Kidney epithelial cell (primary cell): Measurements from ENCODE around the gene HCK. TPM values are rescaled to one million over a fixed set of nuclear protein-coding genes. Genes with fewer than 3 reads are reported as not detected.
A peak's percentile ranks its signal among the peaks of the same experiment; 100 is the strongest.

Source experiments
- DNase-seq: peaks from one replicate; pipeline ENCODE4 v3.0.0-alpha.2; 2010; ENCODE audit warnings: low read depth
- H3K27me3 ChIP-seq: 2 replicates; pipeline ENCODE4 v1.6.0; 2011; ENCODE audit warnings: low read length; ENCODE audit not compliant: control insufficient read depth, insufficient read depth
- H3K36me3 ChIP-seq: 2 replicates; pipeline ENCODE4 v1.5.1; 2011; ENCODE audit warnings: low read length; ENCODE audit not compliant: control insufficient read depth, insufficient read depth
- H3K4me3 ChIP-seq: 2 replicates; pipeline ENCODE4 v1.5.1; 2011; ENCODE audit warnings: low read depth, mild to moderate bottlenecking, control low read depth, low read length
- total RNA-seq: library from RNA; depleted of rRNA; stranded (reverse); fragments of >200 nt; gene quantifications from 2 replicates; pipeline ENCODE4 v1.2.3, GENCODE V29; 2015
- TF ChIP-seq, protein P1 (sequence below): IDR thresholded peaks from 2 replicates; pipeline ENCODE4 v1.5.1; 2011; ENCODE audit warnings: mild to moderate bottlenecking, moderate library complexity, low read length, control low read depth, inconsistent platforms; ENCODE audit not compliant: insufficient read depth, poor library complexity, severe bottlenecking

The HCK gene
- total RNA-seq, 1 donor from 2014 or later: 0.17 TPM

DNA sequence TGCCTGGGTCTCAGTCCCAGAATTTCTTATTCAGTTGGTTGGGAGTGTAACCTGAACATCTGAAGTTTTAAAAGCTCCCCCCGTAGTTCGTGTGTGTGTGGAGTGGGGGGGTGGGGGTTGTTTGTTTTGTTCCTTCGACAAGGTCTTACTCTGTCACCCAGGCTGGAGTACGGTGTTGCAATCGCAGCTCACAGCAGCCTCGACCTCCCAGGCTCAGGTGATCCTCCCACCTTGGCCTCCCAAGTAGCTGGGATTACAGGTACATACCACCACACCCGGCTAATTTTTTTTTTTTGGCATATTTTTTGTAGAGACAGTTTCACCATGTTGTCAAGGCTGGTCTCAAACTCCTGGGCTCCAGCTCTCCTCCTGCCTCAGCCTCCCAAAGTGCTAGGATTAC lies 38.7 kb upstream of the HCK start:
- no peak for DNase-seq
- H3K4me3 ChIP-seq: no peak overlapping the region
- H3K36me3 ChIP-seq: no peaks in the 10 kb centered on the region
- TF ChIP-seq, protein P1, sequence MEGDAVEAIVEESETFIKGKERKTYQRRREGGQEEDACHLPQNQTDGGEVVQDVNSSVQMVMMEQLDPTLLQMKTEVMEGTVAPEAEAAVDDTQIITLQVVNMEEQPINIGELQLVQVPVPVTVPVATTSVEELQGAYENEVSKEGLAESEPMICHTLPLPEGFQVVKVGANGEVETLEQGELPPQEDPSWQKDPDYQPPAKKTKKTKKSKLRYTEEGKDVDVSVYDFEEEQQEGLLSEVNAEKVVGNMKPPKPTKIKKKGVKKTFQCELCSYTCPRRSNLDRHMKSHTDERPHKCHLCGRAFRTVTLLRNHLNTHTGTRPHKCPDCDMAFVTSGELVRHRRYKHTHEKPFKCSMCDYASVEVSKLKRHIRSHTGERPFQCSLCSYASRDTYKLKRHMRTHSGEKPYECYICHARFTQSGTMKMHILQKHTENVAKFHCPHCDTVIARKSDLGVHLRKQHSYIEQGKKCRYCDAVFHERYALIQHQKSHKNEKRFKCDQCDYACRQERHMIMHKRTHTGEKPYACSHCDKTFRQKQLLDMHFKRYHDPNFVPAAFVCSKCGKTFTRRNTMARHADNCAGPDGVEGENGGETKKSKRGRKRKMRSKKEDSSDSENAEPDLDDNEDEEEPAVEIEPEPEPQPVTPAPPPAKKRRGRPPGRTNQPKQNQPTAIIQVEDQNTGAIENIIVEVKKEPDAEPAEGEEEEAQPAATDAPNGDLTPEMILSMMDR: no peak
- peaks cover 17% of the 10 kb centered on the region for H3K27me3 ChIP-seq

DNA sequence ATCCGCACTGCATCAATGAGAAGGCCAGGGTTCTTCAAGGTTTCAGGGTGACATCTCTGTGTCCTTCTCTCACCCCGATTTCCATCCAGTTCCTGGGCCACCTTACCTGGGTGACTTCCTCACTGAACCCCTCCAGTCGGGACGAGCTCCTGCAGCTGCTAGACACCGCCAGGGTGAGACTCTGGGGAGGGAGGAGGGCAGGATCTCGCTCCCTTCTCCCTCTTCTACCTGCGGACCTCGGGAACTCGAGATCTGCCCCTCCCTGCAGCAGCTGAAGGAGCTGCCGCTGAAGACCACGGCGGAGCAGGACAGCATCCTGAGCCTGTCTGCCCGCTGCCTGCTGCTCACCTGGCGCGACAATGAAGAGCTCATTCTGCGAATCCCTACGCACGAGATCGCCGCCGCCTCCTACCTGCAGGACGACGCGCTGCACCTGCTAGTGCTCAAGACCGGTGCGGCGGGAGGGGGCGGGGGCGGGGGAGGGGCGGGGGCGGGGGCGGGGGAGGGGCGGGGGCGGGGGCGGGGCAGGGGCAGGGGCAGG lies 34.3 kb upstream of the HCK start:
- Histone ChIP-seq H3K27me3 (peaks cover 43% of the 10 kb centered on the region), H3K4me3 (no peak overlapping the region), H3K36me3 (no peaks in the 10 kb centered on the region)
- DNase-seq: no peak
- TF ChIP-seq, protein P1: peak; percentile 30

DNA sequence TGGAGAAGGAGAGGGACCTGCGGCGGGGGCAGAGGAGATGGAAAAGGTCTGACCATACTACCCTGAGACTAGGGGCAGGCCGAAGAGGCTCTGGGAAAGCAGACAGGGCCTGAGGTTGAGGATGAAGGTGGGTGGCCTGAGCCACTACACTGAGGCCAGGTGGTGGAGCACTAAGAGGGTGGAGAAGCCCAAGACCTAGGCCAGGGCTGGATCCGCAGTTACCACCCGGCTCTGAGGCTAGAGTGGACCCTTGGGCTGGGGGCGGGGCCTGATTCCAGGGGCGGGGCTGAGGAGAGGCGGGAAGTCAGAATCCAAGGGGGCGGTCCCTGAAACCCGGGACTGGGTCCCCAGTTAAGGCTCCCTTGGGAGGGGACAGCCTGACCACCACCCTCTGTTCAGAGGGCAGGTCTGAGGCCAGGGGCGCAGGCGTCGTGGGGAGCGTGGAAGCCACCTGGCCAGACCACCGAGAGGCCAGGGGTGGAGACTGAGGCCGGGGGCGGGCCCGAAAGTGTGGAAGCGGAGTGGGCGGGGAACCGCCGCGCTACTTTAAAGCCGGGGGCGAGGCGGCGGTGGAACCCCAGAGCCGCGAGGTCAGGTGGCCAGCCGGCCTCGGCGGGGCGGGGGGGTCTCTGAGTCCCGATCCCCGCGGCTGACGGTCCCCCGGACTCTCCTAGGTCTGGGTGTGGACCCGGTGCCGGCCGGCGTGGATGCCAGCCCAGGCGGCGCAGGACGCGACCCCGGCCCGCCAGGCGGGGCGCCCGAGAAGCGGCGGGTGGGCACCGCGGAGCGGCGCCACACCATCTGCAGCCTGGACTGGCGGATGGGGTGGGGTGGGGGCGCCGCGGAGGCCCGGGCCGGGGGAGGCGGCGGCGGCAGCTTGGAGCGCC lies 33.5 kb upstream of the HCK start:
- TF ChIP-seq, protein P1: no peak
- Histone ChIP-seq H3K4me3 (peak overlapping the region; percentile 32), H3K36me3 (no peaks in the 10 kb centered on the region), H3K27me3 (peaks cover 43% of the 10 kb centered on the region)
- no peak for DNase-seq

DNA sequence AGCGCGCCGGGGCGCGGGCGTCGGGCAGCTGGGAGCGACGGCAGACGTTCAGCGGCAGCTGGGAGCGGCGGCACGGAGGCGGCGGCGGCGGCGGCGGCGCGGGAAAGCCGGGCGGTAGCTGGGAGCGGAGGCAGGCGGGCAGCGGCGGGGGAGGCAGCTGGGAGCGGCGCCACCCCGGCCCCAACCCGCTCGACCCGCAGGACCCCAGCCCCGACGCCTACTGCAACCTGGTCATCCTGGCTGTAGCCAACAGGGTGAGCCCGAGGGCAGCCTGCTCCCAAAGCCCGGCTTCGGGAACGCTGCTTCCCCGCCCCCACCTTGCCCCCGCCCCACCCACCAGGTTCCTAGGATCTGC lies 32.9 kb upstream of the HCK start:
- Histone ChIP-seq H3K27me3 (peaks cover 43% of the 10 kb centered on the region), H3K36me3 (no peaks in the 10 kb centered on the region), H3K4me3 (no peak overlapping the region)
- TF ChIP-seq, protein P1: no peak
- DNase-seq: no peak

DNA sequence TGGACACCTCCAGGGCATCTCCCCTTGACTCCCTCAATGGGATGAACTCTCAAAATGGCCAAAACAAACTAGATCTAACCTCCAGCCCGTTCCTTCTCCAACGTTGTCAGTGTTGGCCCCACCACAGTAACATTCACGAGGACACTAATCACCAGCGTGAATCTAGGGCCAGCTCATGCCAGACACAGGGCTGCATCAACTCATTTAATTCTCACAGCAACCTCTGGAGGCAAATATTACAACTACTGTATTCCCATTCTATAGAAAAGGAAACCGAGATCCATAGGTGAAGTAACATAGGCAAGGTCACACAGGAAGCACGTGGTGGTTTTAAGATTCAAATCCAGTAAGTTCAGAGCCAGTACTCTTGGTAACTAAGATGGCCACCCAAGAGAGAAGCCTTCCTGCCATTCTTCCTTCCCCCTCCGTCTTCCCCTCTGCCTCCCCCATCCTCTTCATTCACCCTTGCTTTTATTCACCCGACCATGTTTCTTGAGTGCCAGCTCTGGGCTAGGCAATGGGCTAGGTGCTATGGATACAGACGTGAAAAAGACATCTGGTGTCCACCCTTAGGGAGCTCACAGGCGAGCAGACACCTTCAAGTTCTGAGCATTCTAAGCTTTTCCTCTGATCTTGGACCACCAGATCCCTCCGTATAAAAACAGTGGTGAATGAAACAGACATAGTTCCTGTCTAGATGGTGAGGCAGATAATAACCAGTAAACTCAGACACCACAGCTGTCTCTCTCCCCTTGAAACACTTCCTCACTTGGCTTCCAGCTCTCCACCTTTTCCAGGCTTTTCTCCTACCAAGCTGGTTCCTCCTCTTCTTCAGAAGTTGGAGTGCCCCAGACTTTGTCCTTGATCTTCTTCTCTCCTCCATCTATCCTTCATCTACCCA lies 32.2 kb upstream of the HCK start:
- no peak for DNase-seq
- Histone ChIP-seq H3K4me3 (no peak overlapping the region), H3K36me3 (no peaks in the 10 kb centered on the region), H3K27me3 (peaks cover 43% of the 10 kb centered on the region)
- TF ChIP-seq, protein P1: no peak
